Measurements from ENCODE around the gene PGAP6.
A peak's percentile ranks its signal among the peaks of the same experiment; 100 is the strongest.
"Not testable (repeated sequence)": the region's sequence is repeated elsewhere in the genome, so short reads cannot be mapped to it uniquely, and the experiment has no call there.

PGAP6 gene

GRCh38 chr16:367333-367903 lies 14.4 kb downstream of the PGAP6 start:
- no peak for DNase-seq (ENCODE audit: low read depth, low spot score)

GRCh38 chr16:366476-366875 lies 15.3 kb downstream of the PGAP6 start:
- no peak for DNase-seq (ENCODE audit: low read depth, low spot score)

- DNase-seq (ENCODE audit: low read depth, low spot score): no peak
Measured at GRCh38 chr16:364595-365491, 16.9 kb downstream of the PGAP6 start.

- DNase-seq (ENCODE audit: low read depth, low spot score): no peak
Measured at GRCh38 chr16:363766-364490, 17.9 kb downstream of the PGAP6 start.

- DNase-seq (ENCODE audit: low read depth, low spot score): no peak
Measured at GRCh38 chr16:363110-363765, 18.5 kb downstream of the PGAP6 start.

GRCh38 chr16:362702-362999 lies 19.1 kb downstream of the PGAP6 start:
- not testable (repeated sequence) for DNase-seq (ENCODE audit: low read depth, low spot score)

- DNase-seq (ENCODE audit: low read depth, low spot score): no peak
Measured at GRCh38 chr16:361872-362701, 19.7 kb downstream of the PGAP6 start.

GRCh38 chr16:361341-361871 lies 20.4 kb downstream of the PGAP6 start:
- no peak for DNase-seq (ENCODE audit: low read depth, low spot score)

- no peak for DNase-seq (ENCODE audit: low read depth, low spot score)
Measured at GRCh38 chr16:360698-361336, 21.0 kb downstream of the PGAP6 start.

- DNase-seq (ENCODE audit: low read depth, low spot score): no peak
Measured at GRCh38 chr16:359871-360697, 21.7 kb downstream of the PGAP6 start.

- DNase-seq (ENCODE audit: low read depth, low spot score): no peak
Measured at GRCh38 chr16:359067-359763, 22.6 kb downstream of the PGAP6 start.

- no peak for DNase-seq (ENCODE audit: low read depth, low spot score)
Measured at GRCh38 chr16:356741-357140, 25.0 kb downstream of the PGAP6 start.

- DNase-seq (ENCODE audit: low read depth, low spot score): no peak
Measured at GRCh38 chr16:354971-355461, 26.8 kb downstream of the PGAP6 start.

GRCh38 chr16:354291-354881 lies 27.4 kb downstream of the PGAP6 start:
- DNase-seq (ENCODE audit: low read depth, low spot score): no peak

GRCh38 chr16:353404-354290 lies 28.1 kb downstream of the PGAP6 start:
- DNase-seq (ENCODE audit: low read depth, low spot score): no peak

GRCh38 chr16:352547-353403 lies 29.0 kb downstream of the PGAP6 start, which contains the start of gene AXIN1:
AXIN1 (minus strand) TSS chr16:352723; CDS start chr16:347025, 5,698 bp downstream.
- DNase-seq (ENCODE audit: low read depth, low spot score): peak; percentile 65
